Stromal cell of bone marrow (primary cell): ENCODE measurements around the gene UBE2G1.
A peak's percentile ranks its signal among the peaks of the same experiment; 100 is the strongest.

Experiments used
- DNase-seq: peaks from one replicate; pipeline ENCODE4 v3.0.0-alpha.2; 2012; ENCODE audit warnings: low read depth

UBE2G1 gene

DNA sequence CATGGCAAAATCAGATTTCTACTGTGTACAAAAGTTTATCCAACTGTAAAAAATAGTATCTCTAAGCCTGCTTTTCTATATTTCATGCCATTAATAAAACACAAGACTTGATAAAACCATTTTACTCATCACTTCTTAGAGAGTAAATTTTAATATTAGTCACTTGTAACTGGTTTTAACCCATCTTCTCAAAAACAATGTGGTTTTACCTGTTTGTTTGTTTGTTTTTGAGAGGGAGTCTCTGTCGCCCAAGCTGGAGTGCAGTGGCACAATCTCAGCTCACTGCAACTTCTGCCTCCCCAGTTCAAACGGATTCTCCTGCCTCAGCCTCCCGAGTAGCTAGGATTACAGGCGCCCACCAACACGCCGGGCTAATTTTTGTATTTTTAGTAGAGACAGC is 32.1 kb downstream of the UBE2G1 start:
- DNase-seq = no peak

DNA sequence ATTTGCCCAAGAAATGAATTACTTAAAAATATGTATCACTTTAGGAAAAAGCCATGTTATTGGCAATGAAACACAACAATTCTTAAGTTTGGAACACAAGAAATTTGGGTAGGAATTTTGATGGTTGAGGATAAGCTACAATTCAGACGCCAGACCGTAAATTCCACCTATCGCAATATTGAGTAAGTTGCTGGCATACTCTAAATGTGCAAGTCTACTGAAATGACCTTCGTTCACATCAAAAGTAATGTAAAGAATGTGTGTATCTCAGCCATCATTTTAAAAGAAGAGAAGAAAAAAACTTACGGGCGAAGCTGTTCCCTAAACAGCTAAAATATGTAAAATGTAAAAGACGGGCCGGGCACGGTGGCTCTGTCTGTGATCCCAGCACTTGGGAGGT is 33.4 kb downstream of the UBE2G1 start:
- DNase-seq = no peak

DNA sequence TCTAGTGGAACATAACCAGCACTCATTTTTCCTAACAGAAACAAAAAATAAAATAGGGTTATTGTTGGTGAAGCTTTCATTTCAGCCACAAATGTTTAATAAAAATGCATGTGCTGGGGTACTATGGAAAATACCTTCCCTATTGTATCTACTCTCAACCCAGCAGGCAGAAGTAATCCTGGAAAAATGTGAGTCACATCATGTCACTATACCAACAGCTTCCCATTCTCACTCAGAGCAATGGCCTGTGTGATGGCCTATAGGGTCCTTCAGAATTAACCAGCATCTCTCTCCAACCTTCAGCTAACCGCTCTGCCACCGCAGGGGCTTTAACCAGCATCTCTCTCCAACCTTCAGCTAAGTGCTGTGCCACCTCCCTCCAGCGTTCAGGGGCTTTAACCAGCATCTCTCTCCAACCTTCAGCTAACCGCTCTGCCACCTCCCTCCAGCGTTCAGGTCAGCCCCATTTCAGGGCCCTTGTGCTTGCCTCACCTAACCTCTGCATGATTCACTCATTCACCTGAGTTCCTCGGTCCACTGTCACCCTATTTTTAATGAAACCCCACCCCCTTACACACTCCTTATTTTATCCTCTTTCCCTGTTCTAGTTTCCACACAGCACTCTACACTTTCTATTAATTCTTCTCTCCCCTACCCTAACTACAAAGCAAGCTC is 34.0 kb downstream of the UBE2G1 start:
- DNase-seq = no peak

DNA sequence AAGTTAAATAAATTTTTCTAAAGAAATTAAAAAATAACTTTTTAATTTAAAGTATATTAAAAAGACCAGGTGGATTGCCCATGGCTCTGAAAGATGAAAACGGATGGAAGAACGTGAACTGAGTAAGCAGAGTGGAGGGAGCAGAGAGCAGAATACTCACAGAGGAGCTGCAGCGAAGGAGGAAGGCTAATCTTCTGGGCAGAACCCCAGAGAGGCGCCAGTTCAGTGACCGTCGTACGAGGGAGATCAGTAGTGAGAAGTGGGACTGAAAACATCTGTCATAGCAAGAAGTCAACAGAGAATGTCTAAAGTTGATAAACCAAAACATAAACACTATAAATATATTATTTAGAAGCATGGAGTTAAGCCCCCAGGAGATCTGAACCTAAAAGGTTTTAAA is 34.9 kb downstream of the UBE2G1 start:
- DNase-seq = no peak

DNA sequence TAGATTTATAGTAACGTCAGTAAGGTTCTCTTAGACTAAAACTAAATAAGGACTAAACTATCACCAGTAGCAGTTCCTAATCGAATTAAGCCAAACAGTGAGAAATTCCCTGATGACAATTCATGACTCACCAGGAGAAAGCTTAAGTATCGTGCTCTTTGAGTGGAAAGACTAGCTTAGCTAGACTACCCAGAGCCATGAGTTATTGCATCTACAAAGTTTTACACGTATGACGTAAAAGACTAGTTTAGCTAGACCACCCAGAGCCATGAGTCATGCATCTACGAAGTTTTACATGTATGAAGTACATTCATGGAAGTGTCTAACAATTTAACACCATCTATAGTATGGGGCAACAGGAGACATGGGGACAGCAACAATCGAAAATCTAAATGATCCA is 36.6 kb downstream of the UBE2G1 start:
- peak; percentile 92 for DNase-seq

DNA sequence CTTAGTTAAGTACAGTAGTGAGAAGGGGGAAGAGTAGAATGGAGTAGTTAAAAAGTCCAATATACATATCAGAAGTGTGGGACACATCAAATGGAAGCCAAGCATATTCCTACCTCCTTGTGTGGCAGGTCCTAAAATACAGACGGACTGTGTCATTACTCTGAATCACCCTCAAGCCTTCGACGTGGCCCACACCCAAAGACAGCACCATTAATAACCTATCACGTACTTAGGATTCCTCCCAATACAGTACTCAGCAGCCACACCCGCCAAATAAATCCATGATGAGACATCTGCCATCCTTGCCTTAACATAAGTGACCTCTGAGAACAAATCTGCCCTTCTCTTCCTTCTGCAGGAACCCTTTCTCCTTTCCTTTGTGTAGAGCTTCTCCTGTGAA is 38.9 kb downstream of the UBE2G1 start:
- DNase-seq = peak; percentile 76

DNA sequence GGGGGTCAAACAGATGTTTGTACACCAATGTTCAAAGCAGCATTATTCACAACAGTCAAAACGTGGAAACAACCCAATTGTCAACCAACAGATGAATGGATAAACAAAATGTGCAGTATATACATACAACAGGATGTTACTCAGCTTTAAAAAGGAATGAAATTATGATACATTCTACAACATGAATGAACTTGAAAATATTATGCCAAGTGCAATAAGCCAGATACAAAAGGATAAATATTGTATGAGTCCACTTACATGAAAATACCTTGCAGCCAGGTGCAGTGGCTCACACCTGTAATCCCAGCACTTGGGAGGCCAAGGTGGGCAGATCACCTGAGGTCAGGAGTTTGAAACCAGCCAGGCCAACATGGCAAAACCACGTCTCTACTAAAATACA is 39.9 kb downstream of the UBE2G1 start:
- no peak for DNase-seq

DNA sequence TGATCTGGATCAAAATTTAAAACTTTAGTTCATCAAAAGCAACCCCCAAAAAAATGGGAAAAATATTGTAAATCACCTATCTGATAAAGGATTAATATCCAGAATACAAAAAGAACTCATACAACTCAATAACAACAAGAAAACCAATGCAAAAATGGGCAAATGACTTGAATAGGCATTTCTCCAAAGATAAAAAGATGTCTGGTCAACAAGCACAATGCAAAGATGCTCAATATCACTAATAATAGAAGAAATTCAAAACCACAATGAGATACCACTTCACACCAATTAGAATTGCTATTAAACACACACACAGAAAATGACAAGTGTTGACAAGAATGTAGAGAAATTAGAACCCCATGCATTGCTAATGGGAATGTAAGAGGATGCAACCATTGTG is 40.4 kb downstream of the UBE2G1 start:
- DNase-seq = no peak

DNA sequence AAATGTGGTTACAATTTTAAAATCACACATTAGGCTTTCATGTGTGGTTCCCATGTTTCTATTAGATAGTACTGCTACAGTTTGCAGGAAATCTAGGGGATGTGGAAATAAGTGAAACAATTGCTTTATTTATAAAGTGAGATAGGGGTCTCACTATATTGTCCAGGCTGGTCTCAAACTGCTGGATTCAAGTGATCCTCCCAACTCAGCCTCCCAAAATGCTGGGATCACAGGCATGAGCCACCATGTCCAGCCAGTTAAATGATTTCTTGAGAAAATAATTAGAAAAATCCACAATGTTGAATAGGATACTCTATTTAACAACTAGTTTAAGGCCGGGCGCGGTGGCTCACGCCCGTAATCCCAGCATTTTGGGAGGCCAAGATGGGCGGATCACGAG is 42.0 kb downstream of the UBE2G1 start:
- DNase-seq = no peak

DNA sequence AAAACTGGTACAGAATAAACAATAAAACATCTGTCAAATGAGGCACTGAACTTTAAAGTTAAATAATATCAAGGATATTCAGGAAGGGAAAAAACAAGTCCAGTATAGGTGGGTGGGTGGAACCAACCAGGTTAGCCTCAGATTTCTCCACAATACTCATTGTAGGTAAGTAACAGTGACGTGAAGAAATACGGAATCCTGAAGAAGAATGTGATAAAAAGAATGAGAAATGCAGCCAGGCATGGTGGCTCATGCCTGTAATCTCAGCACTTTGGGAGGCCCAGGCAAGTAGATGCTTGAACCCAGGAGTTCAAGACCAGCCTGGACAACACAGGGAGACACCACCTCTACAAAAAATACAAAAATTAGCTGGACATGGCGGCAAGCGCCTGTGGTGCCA is 47.3 kb downstream of the UBE2G1 start:
- no peak for DNase-seq

DNA sequence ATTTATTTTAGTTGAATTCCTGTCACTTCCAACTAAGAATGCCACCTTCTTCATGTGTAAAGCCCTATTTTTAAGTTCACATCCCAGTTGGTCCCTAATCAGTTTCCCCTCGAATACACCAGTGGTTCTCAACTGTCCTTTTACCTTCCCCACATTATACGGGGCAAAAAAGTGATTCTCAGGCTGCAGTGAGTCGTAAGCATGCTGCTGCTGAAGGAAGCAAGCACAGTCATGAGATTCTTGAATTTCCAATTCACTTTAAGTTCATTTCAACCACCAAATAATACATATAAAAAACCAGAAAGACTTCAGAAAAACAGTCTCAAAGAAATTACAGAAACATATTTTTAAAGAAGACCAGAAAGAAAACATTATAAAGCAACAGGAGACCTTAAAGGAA is 47.9 kb downstream of the UBE2G1 start:
- DNase-seq = no peak

DNA sequence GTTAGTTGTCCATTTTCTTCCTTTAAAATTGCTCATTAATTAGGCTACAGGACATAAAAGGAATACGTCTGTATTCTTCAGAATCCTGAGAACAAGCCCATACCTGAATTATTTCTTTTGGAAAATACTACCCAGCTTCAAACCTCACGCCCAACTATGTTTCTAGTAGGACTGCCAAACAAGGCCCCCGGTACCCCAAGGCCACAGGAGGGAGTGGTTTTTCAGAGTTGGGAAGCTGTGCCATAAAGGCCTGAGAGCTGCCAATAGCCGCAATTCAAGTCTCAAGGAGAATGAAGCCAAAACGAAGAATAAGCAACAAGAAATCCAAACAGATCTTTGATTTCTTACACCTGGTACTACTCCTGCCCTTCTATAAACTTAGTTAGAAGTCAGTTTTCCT is 48.3 kb downstream of the UBE2G1 start:
- no peak for DNase-seq

DNA sequence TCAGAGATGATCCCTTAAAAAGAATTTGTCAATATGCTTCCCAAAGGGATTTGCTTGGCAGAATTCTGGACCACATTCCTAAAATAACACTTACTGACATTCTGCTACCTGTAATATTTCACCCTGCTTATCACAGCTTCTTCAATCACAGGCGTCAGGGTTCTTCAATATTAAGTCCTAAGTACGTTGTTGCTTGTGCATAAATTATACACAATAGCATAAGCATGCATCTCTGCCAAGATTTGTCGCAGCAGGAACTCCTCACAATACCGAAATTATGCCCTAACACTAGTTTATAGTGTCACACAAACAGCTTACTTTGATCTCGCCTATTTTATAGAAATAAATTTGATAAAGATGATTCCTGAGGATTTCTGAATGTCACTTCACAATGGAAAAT is 48.9 kb downstream of the UBE2G1 start:
- no peak for DNase-seq

DNA sequence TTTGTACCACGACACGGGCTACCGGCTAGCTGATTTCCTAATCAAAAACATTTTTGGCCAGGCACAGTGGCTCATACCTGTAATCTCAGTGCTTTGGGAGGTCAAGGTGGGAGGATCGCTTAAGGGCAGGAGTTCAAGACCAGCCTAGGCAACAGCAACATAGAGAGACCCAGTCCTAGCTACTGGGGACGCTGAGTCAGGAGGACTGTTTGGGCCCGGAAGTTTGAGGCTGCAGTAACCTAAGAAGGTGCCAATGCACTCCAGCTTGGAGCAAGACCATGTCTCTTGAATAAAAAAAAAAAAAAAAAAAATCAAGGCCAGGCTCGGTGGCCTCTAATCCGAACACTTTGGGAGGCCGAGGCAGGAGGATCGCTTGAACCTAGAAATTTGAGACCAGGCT is 49.8 kb downstream of the UBE2G1 start:
- DNase-seq = no peak

DNA sequence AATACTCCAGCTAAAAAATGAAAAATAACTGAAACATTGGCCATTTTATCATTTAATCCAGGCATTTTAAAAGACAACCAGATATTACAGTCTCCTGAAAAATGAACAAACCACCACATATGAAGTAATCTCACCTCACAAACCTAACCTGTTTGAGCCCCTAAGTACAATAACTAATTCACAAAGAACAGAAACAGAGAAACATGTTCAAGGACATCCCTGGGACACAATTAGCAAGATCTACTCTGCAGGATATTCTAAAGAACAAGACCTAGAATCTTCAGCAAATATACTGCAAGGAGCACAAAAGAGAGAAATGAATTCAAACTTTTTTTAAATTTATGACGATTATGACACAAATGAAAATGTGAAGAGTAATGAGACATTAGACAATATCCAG is 51.9 kb downstream of the UBE2G1 start:
- DNase-seq = no peak

DNA sequence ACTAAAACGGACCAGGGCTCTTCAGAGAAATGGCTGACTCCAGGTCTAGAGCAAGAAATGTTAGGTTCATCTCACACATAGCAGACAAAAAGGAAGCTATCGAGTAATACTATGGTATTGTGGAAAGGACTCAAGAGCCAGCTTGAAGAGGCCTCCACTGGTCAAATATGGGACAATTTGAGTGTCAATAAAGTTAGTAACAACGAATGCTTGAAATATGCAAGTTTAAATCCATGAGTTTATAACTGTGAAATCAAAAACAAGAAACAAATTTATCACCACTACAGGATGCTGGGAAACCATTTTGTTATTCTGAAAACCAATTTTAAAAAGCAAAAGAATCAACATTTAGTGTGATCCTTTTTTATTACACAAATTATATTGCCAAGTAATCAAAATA is 52.3 kb downstream of the UBE2G1 start:
- no peak for DNase-seq

DNA sequence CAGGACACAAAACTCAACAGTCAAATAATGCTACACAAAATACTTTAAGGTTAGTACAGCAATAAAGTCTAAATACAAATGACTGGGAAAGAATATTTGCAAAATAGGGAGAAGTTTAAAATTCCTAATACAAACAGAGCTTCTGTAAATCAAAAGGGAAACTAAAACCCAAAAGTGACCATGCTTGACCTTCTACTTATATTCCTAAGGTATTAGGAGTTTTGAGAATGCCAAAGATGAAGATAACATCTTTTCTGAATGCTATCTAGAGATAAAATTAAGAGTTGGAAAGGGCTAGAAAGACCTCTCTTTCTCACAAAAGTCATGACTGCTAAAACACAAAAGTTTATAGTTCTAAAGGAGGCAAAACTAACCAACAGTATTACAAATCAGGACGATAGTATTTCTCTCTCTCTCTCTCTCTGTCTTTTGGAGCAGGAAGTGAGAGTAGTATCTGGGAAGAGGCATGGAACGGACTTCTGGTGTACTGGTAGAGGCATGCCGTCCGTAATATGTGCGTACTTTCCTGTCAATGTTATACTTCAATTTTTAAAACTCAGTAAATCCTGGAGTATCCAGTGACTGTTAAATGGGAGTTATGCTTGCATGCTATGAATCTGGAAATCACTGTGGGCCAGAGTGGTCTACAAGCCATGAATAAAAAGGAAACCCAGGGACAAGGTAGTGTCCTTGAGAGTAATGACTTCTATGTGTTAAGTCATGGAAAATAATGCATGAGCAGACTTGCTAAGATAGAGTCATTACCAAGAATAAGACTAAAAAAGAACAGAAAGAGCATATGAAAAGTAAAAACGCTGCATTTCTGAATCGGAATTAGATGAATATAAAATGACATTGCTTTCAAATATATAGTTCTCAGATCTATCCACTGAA is 53.0 kb downstream of the UBE2G1 start:
- no peak for DNase-seq

DNA sequence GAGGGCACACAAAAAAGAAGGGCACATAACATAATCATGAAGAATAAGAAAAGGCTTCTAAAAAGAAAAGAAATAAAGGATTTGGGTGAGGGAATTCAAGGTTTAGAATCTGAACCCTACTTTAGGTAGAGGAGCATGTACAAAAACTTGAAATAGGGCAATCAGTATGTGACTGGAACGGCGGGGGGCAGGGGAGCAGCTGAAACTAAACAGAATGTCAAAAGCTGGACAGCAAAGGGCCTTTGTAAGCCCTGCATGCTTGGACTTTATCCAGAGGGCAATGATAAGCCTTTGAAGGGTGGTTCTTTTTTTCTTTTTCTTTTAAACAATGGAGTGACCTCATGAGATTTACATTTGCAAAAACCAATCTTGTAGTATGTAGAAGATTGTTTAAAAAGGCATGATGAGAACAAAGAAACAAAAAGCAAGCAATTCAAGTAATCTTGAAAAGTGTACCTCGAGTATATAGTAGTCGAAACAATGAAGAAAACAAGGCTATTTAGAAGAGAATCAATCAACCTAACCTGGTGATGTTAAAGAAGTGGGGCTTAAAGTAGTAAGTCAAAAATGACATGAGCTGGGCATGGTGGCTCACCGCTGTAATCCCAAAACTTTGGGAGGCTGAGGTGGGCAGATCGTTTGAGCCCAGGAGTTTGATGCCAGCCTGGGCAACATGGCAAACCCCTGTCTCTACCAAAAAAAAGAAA is 56.0 kb downstream of the UBE2G1 start:
- DNase-seq = no peak

DNA sequence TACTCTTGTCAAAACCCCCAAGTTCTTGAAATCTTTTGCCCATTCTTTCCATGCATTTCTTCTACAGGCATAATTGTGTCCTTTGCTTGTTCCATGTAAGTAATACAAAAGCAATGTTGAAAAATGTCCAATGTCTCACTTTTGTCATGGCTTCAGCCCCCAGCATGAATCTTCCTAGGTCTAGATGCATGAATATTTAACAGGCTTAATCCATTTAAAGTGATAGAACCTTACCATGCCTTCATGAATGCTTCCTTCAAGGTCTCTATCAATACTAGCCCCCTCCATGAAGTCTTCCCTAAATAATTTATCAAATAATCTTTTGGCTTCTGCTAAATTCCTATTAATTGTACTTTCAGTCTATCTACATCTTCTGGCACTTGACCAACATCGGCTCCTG is 56.6 kb downstream of the UBE2G1 start:
- no peak for DNase-seq

DNA sequence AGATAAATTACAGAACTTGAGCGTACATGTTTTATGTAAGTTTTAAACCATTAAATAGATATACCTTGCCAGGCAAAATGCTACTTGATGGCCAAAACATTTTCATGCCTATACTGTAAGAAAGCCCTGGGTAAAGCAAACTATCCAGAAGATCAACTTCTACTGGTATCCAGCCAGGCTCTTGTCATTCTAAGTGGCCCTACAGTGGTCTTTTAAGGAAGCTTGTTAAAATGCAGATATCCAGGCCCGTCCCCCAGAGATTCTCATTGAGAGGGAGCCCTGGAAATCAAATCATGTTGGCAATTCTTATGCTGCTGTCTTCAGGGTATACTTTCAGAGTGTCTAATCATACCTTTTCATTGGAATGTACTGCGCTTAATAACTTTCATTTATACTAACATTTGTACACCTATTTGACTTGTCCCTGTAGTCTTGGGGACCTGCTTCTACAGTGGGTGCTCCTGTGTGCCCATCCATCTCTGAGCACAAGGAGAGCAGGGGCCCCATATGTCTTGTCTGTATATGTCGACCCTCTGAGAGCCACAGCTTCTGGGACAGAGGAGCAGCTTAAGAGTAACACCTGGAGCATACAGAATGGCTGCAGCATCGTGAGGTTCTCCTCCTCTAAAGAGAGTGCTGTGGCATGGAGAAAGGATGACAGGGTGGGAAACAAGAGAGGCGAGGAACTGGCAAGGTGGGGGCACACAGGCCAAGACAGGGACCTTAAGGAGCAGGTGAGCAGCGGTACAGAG is 59.1 kb downstream of the UBE2G1 start:
- no peak for DNase-seq

DNA sequence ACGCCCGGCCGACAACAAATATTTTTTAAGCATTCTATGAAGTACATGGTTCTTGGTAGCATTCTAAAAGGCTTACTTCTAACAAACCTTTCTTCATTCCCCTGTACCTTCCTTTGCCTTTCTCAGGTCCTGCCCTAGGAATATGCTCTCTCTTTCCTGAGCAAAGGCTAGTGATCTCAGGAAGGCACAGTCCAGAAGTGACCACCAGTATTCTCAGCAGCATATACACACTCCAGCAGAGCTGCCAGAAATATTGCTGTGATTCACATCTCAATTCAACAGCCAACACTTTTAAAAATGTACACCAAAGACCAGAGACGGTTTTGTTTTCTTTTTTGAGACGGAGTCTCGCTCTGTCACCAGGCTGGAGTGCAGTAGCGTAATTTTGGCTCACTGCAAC is 61.3 kb downstream of the UBE2G1 start:
- DNase-seq = no peak

DNA sequence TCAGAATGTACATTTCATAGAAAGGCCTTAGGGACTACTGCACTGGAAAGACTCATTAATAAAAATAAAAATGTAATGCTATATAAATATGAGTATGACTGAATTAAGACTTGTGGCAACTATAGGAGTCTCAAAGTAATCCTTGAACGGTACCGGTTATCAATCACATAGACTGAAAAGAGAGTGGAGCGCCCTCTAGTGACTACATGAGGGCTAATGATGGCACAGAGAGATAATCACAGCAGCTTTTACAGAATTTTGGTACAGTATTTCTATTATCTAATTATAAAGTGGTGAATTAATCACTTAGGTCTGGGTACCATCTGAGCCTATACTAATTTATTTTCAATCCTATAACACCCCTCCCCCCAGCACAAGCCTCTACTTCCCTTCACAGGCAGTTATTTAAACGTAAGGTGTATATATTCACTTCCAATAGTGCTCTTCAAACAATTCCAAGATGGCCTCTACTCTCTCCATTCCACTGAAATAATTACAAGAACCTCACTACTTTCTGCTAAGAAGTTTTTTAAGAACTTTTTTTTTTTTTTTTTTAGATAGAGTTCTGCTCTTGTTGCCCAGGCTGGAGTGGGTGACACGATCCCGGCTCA is 62.0 kb downstream of the UBE2G1 start:
- DNase-seq = peak; percentile 32
